HL-60/S4 treated with phorbol 12-myristate 13-acetate at 8.2 ng/mL for 4 days and 3 days (cell line): ENCODE data around the gene SLC12A6.
"Not testable (repeated sequence)": the region's sequence is repeated elsewhere in the genome, so short reads cannot be mapped to it uniquely, and the experiment has no call there.

ENCODE experiments used
- in situ Hi-C: fragments of 300-500 bp; cut with MboI; formaldehyde crosslinking; loops from 2 replicates; pipeline ENCODE4 v1.15.0; 2022; ENCODE audit warnings: low sequenced_read_pairs

SLC12A6 gene

GRCh38 chr15:34209421-34210282 lies 127.9 kb downstream of the SLC12A6 start, which contains the start of gene KATNBL1:
Gene KATNBL1, minus strand, starts transcription at chr15:34210096. Its CDS starts 46,420 bp downstream, at chr15:34163676.
- in situ Hi-C loops, result no loop called here

- in situ Hi-C loops, result no loop called here
Measured at GRCh38 chr15:34206011-34206410, 131.6 kb downstream of the SLC12A6 start.

- in situ Hi-C loops, result no loop called here
Measured at GRCh38 chr15:34203936-34204335, 133.6 kb downstream of the SLC12A6 start.

- in situ Hi-C loops, result no loop called here
Measured at GRCh38 chr15:34203305-34203704, 134.3 kb downstream of the SLC12A6 start.

- in situ Hi-C loops, result not testable (repeated sequence)
Measured at GRCh38 chr15:34193272-34193671, 144.3 kb downstream of the SLC12A6 start.

- in situ Hi-C loops, result no loop called here
Measured at GRCh38 chr15:34188711-34189110, 148.9 kb downstream of the SLC12A6 start.

GRCh38 chr15:34185666-34186065 lies 151.9 kb downstream of the SLC12A6 start:
- in situ Hi-C loops, result no loop called here

- in situ Hi-C loops, result no loop called here
Measured at GRCh38 chr15:34182942-34183341, 154.6 kb downstream of the SLC12A6 start.
